Islet of Langerhans (tissue), 1 donor: Measurements from ENCODE around the gene CCDC80.
"Not testable (repeated sequence)": the region's sequence is repeated elsewhere in the genome, so short reads cannot be mapped to it uniquely, and the experiment has no call there.

ENCODE experiments used
- FAIRE-seq: peaks from one replicate; lab custom pipeline; 2011; peaks lifted over from hg19 to GRCh38; lab: Jason Lieb, UNC

The CCDC80 gene

DNA sequence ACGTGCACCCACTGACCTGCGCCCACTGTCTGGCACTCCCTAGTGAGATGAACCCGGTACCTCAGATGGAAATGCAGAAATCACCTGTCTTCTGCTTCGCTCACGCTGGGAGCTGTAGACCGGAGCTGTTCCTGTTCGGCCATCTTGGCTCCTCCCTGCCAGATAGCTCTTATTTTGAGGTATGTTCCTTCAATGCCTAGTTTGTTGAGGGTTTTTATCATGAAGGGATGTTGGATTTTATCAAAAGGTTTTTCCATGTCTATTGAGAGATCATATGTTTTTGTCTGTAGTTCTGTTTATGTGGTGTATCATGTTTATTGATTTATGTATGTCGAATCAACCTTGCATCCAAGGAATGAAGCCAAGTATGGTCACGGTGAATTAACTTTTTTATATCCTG, 24.1 kb upstream of the CCDC80 start:
- not testable (repeated sequence) for FAIRE-seq

- FAIRE-seq = no peak
These were observed 15.1 kb upstream of the CCDC80 start for GRCh38 chr3:112656043-112656442.

- no peak for FAIRE-seq
These were observed 14.0 kb upstream of the CCDC80 start for GRCh38 chr3:112654979-112655378.

GRCh38 chr3:112654492-112654891, 13.5 kb upstream of the CCDC80 start:
- no peak for FAIRE-seq

GRCh38 chr3:112653881-112654300, 12.9 kb upstream of the CCDC80 start:
- FAIRE-seq = no peak

- no peak for FAIRE-seq
These were observed 12.4 kb upstream of the CCDC80 start for GRCh38 chr3:112653209-112653871.

GRCh38 chr3:112651516-112651915, 10.6 kb upstream of the CCDC80 start:
- no peak for FAIRE-seq

DNA sequence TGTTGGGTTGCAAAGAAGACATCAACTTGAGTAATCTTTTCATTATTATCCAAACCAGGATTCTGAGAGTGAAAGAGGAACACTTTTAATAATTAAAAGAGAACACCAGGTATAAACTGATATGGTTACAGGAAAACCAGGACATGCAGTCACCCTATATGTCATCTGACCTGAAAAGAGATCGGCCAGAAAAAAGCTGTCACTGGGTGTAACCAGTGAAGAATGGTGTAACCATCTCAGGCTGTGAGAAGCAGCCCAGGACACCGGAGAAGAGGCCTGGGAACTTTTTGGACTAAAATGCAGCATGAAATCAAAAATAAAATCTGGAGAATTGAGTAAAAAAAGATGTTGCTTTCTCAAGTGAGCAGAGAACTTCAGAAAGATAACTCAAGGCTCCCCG, 10.1 kb upstream of the CCDC80 start:
- no peak for FAIRE-seq

DNA sequence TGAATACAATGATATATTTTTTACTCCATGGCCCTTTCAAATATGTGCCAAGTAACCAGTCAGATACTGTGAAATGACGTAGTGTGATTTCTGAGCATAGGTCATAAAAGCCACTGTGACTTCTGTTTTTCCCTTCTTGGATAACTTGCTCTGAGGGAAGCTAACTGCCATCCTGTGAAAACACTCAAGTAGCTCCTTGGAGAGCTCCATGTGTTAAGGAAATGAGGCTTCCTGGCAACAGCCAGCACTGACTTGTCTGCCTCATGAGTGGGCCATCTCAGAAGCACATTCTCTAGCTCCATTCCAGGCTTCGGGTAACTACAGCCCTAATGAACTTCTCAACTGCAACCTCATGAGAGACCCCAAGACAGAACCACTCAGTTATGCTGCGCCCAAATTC, 9.5 kb upstream of the CCDC80 start:
- FAIRE-seq = no peak

DNA sequence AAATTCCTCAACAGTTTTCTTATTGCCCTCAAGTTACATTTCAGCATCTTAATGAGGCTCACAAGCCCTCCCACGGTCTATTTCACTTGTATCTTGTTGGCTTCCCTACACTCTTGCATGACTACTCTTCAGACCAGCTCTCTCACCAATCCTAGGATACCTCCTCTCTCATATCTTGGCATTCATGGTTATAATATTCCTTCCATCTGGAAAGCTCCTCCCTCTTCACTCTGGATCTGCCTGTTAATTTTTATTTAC, 8.5 kb upstream of the CCDC80 start:
- FAIRE-seq = no peak

DNA sequence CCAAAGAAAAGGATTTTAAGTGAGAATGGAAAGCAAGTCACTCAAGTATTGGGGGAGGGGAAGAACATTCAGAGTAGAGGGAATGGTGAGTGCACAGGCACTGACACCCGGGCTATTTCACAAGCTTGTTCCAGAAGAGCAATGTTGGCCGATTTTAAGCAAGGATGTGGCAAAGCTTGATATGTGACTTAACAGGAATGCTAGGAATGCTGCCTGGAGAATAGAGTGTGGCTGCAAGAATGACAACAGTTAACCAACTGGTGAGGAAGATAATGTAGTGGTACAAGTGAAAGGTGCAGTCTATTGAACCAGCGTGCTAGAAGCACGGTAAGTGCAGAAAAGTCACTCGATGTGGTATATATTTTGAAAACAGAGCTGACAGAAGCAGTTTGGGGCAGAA, 6.2 kb upstream of the CCDC80 start:
- FAIRE-seq = no peak

- no peak for FAIRE-seq
These were observed 5.7 kb upstream of the CCDC80 start for GRCh38 chr3:112646623-112647022.

DNA sequence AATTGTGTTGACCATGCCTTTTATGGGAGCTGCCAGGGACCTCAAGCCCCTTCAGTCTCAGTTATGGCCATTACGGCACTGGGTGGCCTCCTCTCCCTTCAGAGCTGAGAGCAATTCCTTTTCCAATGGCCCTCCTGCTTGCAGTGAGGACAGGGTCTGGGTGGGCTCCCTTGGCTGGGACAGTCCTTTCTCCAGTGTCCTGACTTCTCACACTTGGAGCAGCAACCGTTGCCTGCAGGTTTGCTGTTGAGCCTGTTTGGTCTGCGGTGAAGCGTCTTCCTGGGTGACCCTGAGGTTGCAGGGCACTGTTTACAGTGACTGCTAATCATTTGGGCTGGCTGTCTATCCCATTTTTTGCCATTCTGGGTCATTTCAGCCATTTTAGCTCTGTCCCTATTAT, 3.5 kb upstream of the CCDC80 start:
- no peak for FAIRE-seq

DNA sequence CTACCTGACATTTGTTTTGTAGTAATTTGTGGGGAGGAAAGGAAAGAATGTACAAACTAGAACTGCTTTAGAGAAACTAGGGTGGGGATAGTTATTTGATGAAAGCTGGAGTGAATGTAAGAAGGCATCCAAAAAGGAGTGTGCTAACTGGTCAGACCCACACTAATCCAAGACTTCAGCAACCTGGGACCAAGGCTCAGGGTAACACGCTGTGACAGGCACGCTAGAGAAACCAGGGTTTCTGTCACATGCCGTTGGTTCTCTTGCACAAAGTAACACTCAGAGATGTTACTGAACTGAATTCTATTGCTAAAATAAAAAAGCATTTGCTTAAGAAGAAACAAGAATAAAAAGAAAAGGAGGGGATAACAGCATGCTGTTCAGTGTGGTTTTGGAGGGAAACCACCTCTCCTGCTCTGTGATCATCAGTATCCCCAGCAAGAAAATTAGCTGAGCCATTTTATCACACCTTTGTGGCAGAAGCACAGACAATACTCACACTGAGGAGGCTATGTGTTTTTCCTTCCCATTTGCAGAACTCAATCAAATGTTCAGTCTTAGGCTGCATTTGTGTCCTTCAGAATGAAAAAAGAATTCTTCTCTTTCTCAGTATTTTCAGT, 2.8 kb upstream of the CCDC80 start:
- FAIRE-seq = no peak

DNA sequence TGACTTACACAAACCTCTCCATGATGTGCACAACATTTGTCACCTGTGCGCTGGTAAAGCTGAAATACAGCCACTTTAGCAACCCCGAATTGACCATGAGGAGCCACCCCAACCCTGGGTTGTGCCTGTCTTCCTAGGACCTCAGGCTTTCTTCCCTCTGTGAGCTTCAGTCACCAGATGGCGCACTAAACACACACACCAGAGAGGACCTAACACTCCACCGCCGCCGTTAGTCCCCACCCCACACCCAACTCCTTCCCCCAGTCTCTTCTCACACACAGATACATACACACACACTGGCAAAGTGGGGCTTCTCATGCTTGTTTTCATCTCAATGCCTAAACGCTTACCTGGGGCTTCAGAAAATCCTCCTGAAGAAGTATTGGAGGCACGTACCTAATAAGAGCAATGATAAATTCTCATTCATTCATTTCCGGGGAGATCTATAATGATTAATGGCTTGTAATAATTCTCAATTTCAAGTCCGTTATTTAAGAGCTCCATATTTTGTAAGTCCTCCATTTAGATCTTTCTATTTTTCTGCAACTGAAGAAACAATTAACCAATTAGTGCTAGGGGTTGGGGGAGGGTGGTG, 2.1 kb upstream of the CCDC80 start:
- no peak for FAIRE-seq

- FAIRE-seq = no peak
These were observed 540 bp downstream of the CCDC80 start for GRCh38 chr3:112640276-112640929.

DNA sequence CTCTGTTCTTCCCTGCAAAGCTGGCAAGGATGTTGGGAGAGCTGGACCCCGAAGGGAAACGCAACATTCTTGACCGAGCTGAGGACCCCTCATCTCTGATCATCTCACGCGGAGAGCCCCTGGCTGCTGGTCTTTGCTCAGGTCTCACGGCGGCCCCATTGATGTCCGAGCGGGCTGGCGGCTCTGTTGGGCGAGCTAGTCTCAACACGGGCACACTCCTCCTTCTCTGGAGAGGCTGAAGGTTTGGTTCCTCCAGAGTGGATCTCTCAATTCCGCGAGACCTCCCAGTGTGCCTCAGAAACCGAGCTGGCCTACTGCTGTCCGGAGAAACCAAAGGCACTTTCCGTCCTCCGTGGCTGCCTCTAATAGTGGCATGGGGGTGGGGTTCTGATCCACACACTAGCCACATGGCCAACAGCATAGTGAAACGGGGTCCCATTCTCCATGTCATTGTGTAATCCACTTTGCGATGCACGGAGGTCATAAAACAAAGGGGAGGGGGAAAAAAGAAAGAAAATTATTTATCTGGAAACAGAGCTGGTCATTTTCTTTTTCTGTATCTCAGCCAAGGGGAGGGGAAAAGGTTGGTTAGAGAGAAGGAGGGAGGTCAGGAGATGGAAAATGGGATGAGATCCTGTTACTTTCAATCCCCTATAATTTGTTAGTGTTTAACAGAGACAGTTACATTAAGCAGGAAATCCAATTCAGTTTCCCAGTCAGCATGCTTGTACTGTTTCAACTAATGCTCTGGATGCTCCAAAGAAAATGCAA, 1.3 kb downstream of the CCDC80 start:
- FAIRE-seq = no peak

GRCh38 chr3:112638327-112639020, 2.5 kb downstream of the CCDC80 start:
- FAIRE-seq = no peak

GRCh38 chr3:112637700-112638099, 3.2 kb downstream of the CCDC80 start:
- FAIRE-seq = no peak

GRCh38 chr3:112635674-112636073, 5.3 kb downstream of the CCDC80 start:
- no peak for FAIRE-seq

- no peak for FAIRE-seq
These were observed 6.0 kb downstream of the CCDC80 start for GRCh38 chr3:112634786-112635541.

DNA sequence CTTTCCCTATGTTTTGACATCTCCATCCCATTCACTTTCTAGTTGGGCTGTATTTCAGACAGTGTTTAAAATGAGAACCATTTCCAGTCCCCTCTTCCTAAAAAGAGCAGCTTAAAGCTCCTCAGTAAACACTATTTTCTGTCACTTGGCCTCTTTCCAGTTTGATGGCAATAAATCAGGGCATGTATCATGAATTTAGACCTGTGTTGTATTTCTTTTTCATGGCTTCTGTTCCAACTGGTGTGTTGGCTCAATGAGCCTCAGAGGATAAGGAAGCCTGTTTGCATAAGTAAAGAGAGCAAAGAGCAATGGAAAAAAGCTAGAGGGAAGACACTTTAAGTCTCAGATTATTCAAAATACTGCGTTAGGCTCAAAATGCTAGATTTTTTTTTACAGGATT, 7.2 kb downstream of the CCDC80 start:
- FAIRE-seq = no peak
